H1 (cell line): ENCODE results near the gene AASDH. TPM values are rescaled to one million over a fixed set of nuclear protein-coding genes. Genes with fewer than 3 reads are reported as not detected.

Experiments used
- CTCF ChIA-PET: fragments of 300-600 bp; sonication (Branson Sonifier 250); formaldehyde crosslinking; loops from one replicate; lab custom pipeline; 2021; ENCODE audit not compliant: partially characterized antibody; lab: Charles Lee
- POLR2A ChIA-PET: fragments of 300-600 bp; sonication (Branson Sonifier 250); formaldehyde crosslinking; loops from one replicate; lab custom pipeline; 2021; ENCODE audit warnings: inconsistent platforms; ENCODE audit not compliant: partially characterized antibody; lab: Charles Lee
- DNase-seq, 2 experiments: peaks; one replicate each; pipeline versions ENCODE4 v3.0.0 to v3.0.0-alpha.2; 2010 to 2022; ENCODE audit warnings: low spot score in 2 of 2, low read depth in 1 of 2, mixed read lengths in 1 of 2
- FAIRE-seq: peaks from 2 replicates; lab custom pipeline; 2011; peaks lifted over from hg19 to GRCh38; lab: Jason Lieb, UNC
- H2AFZ ChIP-seq: 2 replicates; pipeline ENCODE4 v1.8.1; 2012; ENCODE audit warnings: low read length, inconsistent platforms
- H2AK5ac ChIP-seq: 2 replicates; pipeline ENCODE4 v1.6.1; 2013; ENCODE audit warnings: low read depth, low read length
- H2BK120ac ChIP-seq: replicated peaks from 2 replicates; pipeline ENCODE3; 2013; ENCODE audit warnings: low read depth, low read length, inconsistent platforms
- H2BK12ac ChIP-seq: 2 replicates; pipeline ENCODE4 v1.6.1; 2013; ENCODE audit warnings: low read depth, low read length
- H2BK15ac ChIP-seq: 2 replicates; pipeline ENCODE4 v1.6.1; 2013; ENCODE audit warnings: low read length
- H2BK20ac ChIP-seq: 2 replicates; pipeline ENCODE4 v1.6.1; 2013; ENCODE audit warnings: low read length
- H2BK5ac ChIP-seq: 2 replicates; pipeline ENCODE4 v1.6.1; 2013; ENCODE audit warnings: low read depth, low read length
- H3K14ac ChIP-seq: 2 replicates; pipeline ENCODE4 v1.6.1; 2013; ENCODE audit warnings: inconsistent platforms; ENCODE audit not compliant: insufficient read length
- H3K18ac ChIP-seq: 2 replicates; pipeline ENCODE4 v1.6.1; 2013; ENCODE audit warnings: low read length; ENCODE audit errors: extremely low read depth
- H3K23ac ChIP-seq: 2 replicates; pipeline ENCODE4 v1.6.1; 2013; ENCODE audit warnings: inconsistent platforms; ENCODE audit not compliant: insufficient read length
- H3K23me2 ChIP-seq: 2 replicates; pipeline ENCODE4 v1.6.1; 2013; ENCODE audit warnings: low read depth, low read length
- H3K27ac ChIP-seq: 2 replicates; pipeline ENCODE4 v1.6.1; 2011; ENCODE audit warnings: low read depth, low read length, inconsistent platforms
- H3K27me3 ChIP-seq, 4 experiments: replicated peaks in 1 of 4; 1 replicate in 1 of 4; 2 replicates in 3 of 4; pipeline versions ENCODE4 v1.6.1 to v1.8.1; 2011 to 2013; ENCODE audit warnings: low read length in 3 of 4, mild to moderate bottlenecking in 3 of 4, inconsistent platforms in 2 of 4, mixed read lengths in 2 of 4, moderate library complexity in 1 of 4; ENCODE audit not compliant: control insufficient read depth in 3 of 4, insufficient read depth in 3 of 4; ENCODE audit errors: extremely low read depth in 1 of 4
- H3K36me3 ChIP-seq, 4 experiments: 2 replicates each; pipeline versions ENCODE4 v1.6.1 to v1.8.1; 2011 to 2013; ENCODE audit warnings: mild to moderate bottlenecking in 4 of 4, low read length in 3 of 4, moderate library complexity in 2 of 4, control low read depth in 1 of 4, inconsistent platforms in 1 of 4; ENCODE audit not compliant: insufficient read depth in 4 of 4, control insufficient read depth in 2 of 4
- H3K4ac ChIP-seq: replicated peaks from 2 replicates; pipeline ENCODE3; 2013; ENCODE audit warnings: low read length, low read depth, mixed read lengths, inconsistent platforms; ENCODE audit not compliant: insufficient read length
- H3K4me1 ChIP-seq, 4 experiments: replicated peaks in 1 of 4; 1 replicate in 1 of 4; 2 replicates in 3 of 4; pipeline versions ENCODE4 v1.6.1 to v1.8.1; 2011 to 2013; ENCODE audit warnings: low read length in 3 of 4, inconsistent platforms in 2 of 4, mixed read lengths in 1 of 4; ENCODE audit not compliant: insufficient read depth in 4 of 4, control insufficient read depth in 3 of 4
- H3K4me2 ChIP-seq, 2 experiments: 2 replicates each; pipeline versions ENCODE4 v1.6.1 to v1.8.1; 2011 to 2013; ENCODE audit warnings: low read depth in 2 of 2, low read length in 2 of 2, control low read depth in 1 of 2, inconsistent platforms in 1 of 2, mild to moderate bottlenecking in 1 of 2; ENCODE audit not compliant: insufficient read depth in 1 of 2
- H3K4me3 ChIP-seq, 4 experiments: fragments of 200-600, 300-600 bp in 1 of 4; sonication (generic), shearing (Covaris generic), sonication (Bioruptor Twin) in 1 of 4; 2 replicates each; pipeline versions ENCODE4 v1.5.1 to v1.8.1; 2011 to 2016; ENCODE audit warnings: low read length in 4 of 4, low read depth in 3 of 4, control low read depth in 2 of 4, inconsistent platforms in 2 of 4, mild to moderate bottlenecking in 2 of 4, mixed read lengths in 1 of 4, moderate library complexity in 1 of 4; ENCODE audit not compliant: insufficient read depth in 2 of 4; ENCODE audit errors: extremely low read depth in 1 of 4
- H3K56ac ChIP-seq: replicated peaks from 2 replicates; pipeline ENCODE3; 2013; ENCODE audit warnings: low read depth, mild to moderate bottlenecking, mixed read lengths, low read length, inconsistent platforms; ENCODE audit not compliant: insufficient read length
- H3K79me1 ChIP-seq: 2 replicates; pipeline ENCODE4 v1.6.1; 2013; ENCODE audit warnings: low read depth, low read length, control low read depth
- H3K79me2 ChIP-seq, 2 experiments: 2 replicates each; pipeline versions ENCODE4 v1.6.1 to v1.8.1; 2012 to 2013; ENCODE audit warnings: low read length in 2 of 2, mild to moderate bottlenecking in 2 of 2, inconsistent platforms in 1 of 2; ENCODE audit not compliant: insufficient read depth in 2 of 2, control insufficient read depth in 1 of 2
- H3K9ac ChIP-seq, 4 experiments: replicated peaks in 1 of 4; 1 replicate in 1 of 4; 2 replicates in 3 of 4; pipeline versions ENCODE4 v1.6.1 to v1.8.1; 2011 to 2013; ENCODE audit warnings: low read depth in 3 of 4, low read length in 3 of 4, control low read depth in 2 of 4, mild to moderate bottlenecking in 2 of 4, moderate library complexity in 2 of 4, inconsistent platforms in 1 of 4; ENCODE audit errors: extremely low read depth in 1 of 4
- H3K9me3 ChIP-seq, 2 experiments: 2 replicates each; pipeline versions ENCODE4 v1.6.1 to v1.8.1; 2012 to 2013; ENCODE audit warnings: mild to moderate bottlenecking in 2 of 2, moderate library complexity in 2 of 2, control low read depth in 1 of 2, inconsistent platforms in 1 of 2, low read depth in 1 of 2, low read length in 1 of 2, mixed read lengths in 1 of 2; ENCODE audit not compliant: insufficient read depth in 2 of 2
- H4K20me1 ChIP-seq, 2 experiments: replicated peaks in 1 of 2; 2 replicates each; pipeline versions ENCODE3 to v1.8.1; 2011 to 2013; ENCODE audit warnings: inconsistent platforms in 2 of 2, low read length in 2 of 2, mild to moderate bottlenecking in 1 of 2; ENCODE audit not compliant: insufficient read depth in 2 of 2, control insufficient read depth in 1 of 2
- H4K5ac ChIP-seq: 2 replicates; pipeline ENCODE4 v1.6.1; 2013; ENCODE audit warnings: low read length, low read depth, mixed read lengths, inconsistent platforms; ENCODE audit not compliant: insufficient read length
- H4K8ac ChIP-seq: 2 replicates; pipeline ENCODE4 v1.8.0; 2013; ENCODE audit warnings: mild to moderate bottlenecking, moderate library complexity, low read length, inconsistent platforms; ENCODE audit not compliant: insufficient read depth; ENCODE audit errors: extremely low read depth
- H4K91ac ChIP-seq: replicated peaks from 2 replicates; pipeline ENCODE3; 2013; ENCODE audit warnings: low read length, mixed read lengths, inconsistent platforms; ENCODE audit not compliant: insufficient read length
- BRCA1 ChIP-seq: IDR thresholded peaks from 2 replicates; pipeline ENCODE4 v1.6.1; 2012; ENCODE audit warnings: low read depth, low read length, improper control_type of control experiment
- CREB1 ChIP-seq: IDR thresholded peaks from 2 replicates; pipeline ENCODE4 v1.6.1; 2012; ENCODE audit warnings: inconsistent platforms
- CTCF ChIP-seq, 3 experiments: IDR thresholded peaks; 1 replicate in 2 of 3; 2 replicates in 1 of 3; pipeline versions ENCODE4 v1.5.1 to v1.6.1; 2011; ENCODE audit warnings: low read length in 3 of 3, mild to moderate bottlenecking in 3 of 3, inconsistent platforms in 2 of 3, low read depth in 1 of 3, moderate library complexity in 1 of 3; ENCODE audit not compliant: insufficient read depth in 1 of 3; ENCODE audit errors: control extremely low read depth in 1 of 3
- E2F6 ChIP-seq: IDR thresholded peaks from 2 replicates; pipeline ENCODE4 v1.6.1; 2012; ENCODE audit warnings: inconsistent platforms
- JUND ChIP-seq: IDR thresholded peaks from 2 replicates; pipeline ENCODE4 v1.6.1; 2011; ENCODE audit warnings: mild to moderate bottlenecking, improper control_type of control experiment, low read length
- KDM4A ChIP-seq: IDR thresholded peaks from one replicate; pipeline ENCODE4 v1.7.1; 2012; ENCODE audit warnings: low read depth, mild to moderate bottlenecking, moderate library complexity, low read length, inconsistent platforms; ENCODE audit not compliant: severe bottlenecking
- NRF1 ChIP-seq: IDR thresholded peaks from 2 replicates; pipeline ENCODE4 v1.6.1; 2011; ENCODE audit warnings: mild to moderate bottlenecking, low read depth, low read length, improper control_type of control experiment
- RFX5 ChIP-seq: IDR thresholded peaks from 2 replicates; pipeline ENCODE4 v1.6.1; 2011; ENCODE audit warnings: low read depth, low read length, improper control_type of control experiment, borderline replicate concordance
- SIX5 ChIP-seq: IDR thresholded peaks from 2 replicates; pipeline ENCODE4 v1.6.1; 2011; ENCODE audit warnings: mild to moderate bottlenecking, low read depth, low read length
- SP4 ChIP-seq: IDR thresholded peaks from 2 replicates; pipeline ENCODE4 v1.6.1; 2012; ENCODE audit warnings: low read length, inconsistent platforms
- WGBS, 2 experiments: shearing (Covaris generic) in 1 of 2; methylation state at CpG; one replicate each; pipeline versions ENCODE4 v1.1.6 to v1.1.7; 2013 to 2015; ENCODE audit warnings: low lambda C conversion rate in 2 of 2, mixed read lengths in 2 of 2, inconsistent platforms in 1 of 2, low coverage in 1 of 2, missing lambda C conversion rate in 1 of 2; ENCODE audit not compliant: insufficient replicate concordance in 2 of 2, insufficient coverage in 1 of 2, insufficient read length in 1 of 2; ENCODE audit errors: extremely low coverage in 1 of 2, missing lambda C conversion rate in 1 of 2; 5-methylcytosine and 5-hydroxymethylcytosine counted together
- polyA plus RNA-seq, 7 experiments: library from polyadenylated mRNA; depleted of rRNA in 3 of 7; stranded (reverse) in 5 of 7; unstranded in 2 of 7; fragments of >200 nt in 5 of 7; fragments of 200-250 nt in 2 of 7; gene quantifications; 1 replicate in 5 of 7; 2 replicates in 1 of 7; 4 replicates in 1 of 7; pipeline versions ENCODE4 v1.2.1 to v1.2.3, GENCODE V29; 2011 to 2013; ENCODE audit warnings: missing spikeins in 2 of 7, mixed read lengths in 2 of 7
- total RNA-seq: library from RNA; stranded (reverse); fragmentation: NEBNext Ultra II Directional; extraction: Animal tissue kit (Norgen Biotek cat#: 25700); gene quantifications from 2 replicates; pipeline ENCODE4 v1.2.1, GENCODE V29; 2021

AASDH gene
- total and polyA plus RNA-seq, 2 of the 8 experiments (the other 6 are each of a cell fraction or from before 2014, with no cell fraction given), result 8.0 to 10.9 TPM

DNA sequence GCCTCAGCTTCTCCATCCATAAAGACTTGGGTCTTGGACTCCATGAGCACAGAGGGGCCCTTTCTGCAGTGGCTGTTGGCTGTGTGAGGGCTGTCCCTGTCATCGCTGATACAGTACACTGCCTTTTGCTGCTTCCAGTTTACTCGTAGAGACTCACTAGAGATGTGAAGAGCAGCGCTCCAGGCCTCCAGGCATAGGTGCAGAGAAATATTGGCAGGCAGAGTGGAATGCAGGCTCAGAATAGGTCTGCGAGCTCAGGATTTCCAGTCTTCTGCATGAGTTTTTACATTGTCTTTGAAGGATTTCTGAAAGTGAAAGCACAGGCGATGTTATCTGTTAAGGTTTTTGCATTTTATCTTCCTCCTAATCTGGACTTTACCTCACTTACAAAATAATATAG lies 97.4 kb downstream of the AASDH start:
- Histone ChIP-seq H3K4me2 (no peak overlapping the region), H2AK5ac (no peak overlapping the region), H3K79me2 (no peaks in the 10 kb centered on the region), H3K27ac (no peak overlapping the region), H4K8ac (no peak overlapping the region), H3K23me2 (no peaks in the 10 kb centered on the region), H4K91ac (no peak overlapping the region), H3K9me3 (peaks cover 0 to 4% of the 10 kb centered on the region in 2 experiments; a peak in 1 of 4 replicates), H3K9ac (no peak overlapping the region), H3K4me3 (no peak overlapping the region), H3K23ac (no peak overlapping the region), H3K56ac (no peak overlapping the region), H3K18ac (no peak overlapping the region), H4K20me1 (no peaks in the 10 kb centered on the region), H2BK20ac (no peak overlapping the region), H3K14ac (no peak overlapping the region), H3K27me3 (no peaks in the 10 kb centered on the region), H3K79me1 (no peaks in the 10 kb centered on the region), H3K4me1 (no peaks in the 10 kb centered on the region), H2BK12ac (no peak overlapping the region), H2BK120ac (no peak overlapping the region), H3K36me3 (peaks cover 0 to 3% (median 0%) of the 10 kb centered on the region in 4 experiments; a peak in 1 of 8 replicates), H2BK5ac (no peak overlapping the region), H2AFZ (no peak overlapping the region), H3K4ac (no peak overlapping the region), H2BK15ac (no peak overlapping the region), H4K5ac (no peak overlapping the region)
- POLR2A ChIA-PET, result interaction anchor here (0.7 kb wide), 1 partner anchor 14 kb away, joined by 3 read pairs; no protein-coding TSS in a partner anchor
- FAIRE-seq (no peak), DNase-seq (no peak)
- TF ChIP-seq JUND (no peak), KDM4A (no peak), E2F6 (no peak), SP4 (no peak), NRF1 (no peak), BRCA1 (no peak), RFX5 (no peak), CREB1 (no peak), SIX5 (no peak), CTCF (IDR thresholded peaks at IDR 0.05; ENCODE audit: control extremely low read depth in 1 of 3, insufficient read depth in 1 of 3, low read depth in 1 of 3, low read length in 3 of 3) (no peak)
- 87% methylated on average over 5 of the region's 5 CpGs; no CpG with 5 or more reads in 1 of the 2 experiments for WGBS, 2 experiments
- CTCF ChIA-PET, result interaction anchor here (0.7 to 1.6 kb wide), 3 partner anchors 15 to 341 kb away, joined by 3 to 4 read pairs (median 3); partner anchors contain the start of gene CEP135
